Transverse colon (tissue), 4 donors: Measurements from ENCODE around the gene PSMC3IP.

ENCODE experiments used
- POLR2A ChIP-seq: fragments of 450-650 bp; IDR thresholded peaks from one replicate; pipeline ENCODE4 v1.6.1; 2016; ENCODE audit warnings: antibody characterized with exemption, mild to moderate bottlenecking, moderate library complexity
- POLR2AphosphoS5 ChIP-seq, 3 donors: sonication (generic); formaldehyde crosslinking; IDR thresholded peaks; one replicate each; pipeline ENCODE4 v1.6.1; 2016; ENCODE audit warnings: antibody characterized with exemption in 3 of 3
- TF ChIP-seq, protein P1 (sequence below), 5 experiments: fragments of 200-600 bp in 3 of 5; fragments of 450-650 bp in 2 of 5; sonication (generic) in 3 of 5; IDR thresholded peaks; 1 replicate in 2 of 5; 2 replicates in 3 of 5; pipeline ENCODE4 v1.5.1; 2016 to 2017; ENCODE audit warnings: antibody characterized with exemption in 5 of 5, inconsistent platforms in 3 of 5, mild to moderate bottlenecking in 2 of 5, moderate library complexity in 1 of 5

DNA sequence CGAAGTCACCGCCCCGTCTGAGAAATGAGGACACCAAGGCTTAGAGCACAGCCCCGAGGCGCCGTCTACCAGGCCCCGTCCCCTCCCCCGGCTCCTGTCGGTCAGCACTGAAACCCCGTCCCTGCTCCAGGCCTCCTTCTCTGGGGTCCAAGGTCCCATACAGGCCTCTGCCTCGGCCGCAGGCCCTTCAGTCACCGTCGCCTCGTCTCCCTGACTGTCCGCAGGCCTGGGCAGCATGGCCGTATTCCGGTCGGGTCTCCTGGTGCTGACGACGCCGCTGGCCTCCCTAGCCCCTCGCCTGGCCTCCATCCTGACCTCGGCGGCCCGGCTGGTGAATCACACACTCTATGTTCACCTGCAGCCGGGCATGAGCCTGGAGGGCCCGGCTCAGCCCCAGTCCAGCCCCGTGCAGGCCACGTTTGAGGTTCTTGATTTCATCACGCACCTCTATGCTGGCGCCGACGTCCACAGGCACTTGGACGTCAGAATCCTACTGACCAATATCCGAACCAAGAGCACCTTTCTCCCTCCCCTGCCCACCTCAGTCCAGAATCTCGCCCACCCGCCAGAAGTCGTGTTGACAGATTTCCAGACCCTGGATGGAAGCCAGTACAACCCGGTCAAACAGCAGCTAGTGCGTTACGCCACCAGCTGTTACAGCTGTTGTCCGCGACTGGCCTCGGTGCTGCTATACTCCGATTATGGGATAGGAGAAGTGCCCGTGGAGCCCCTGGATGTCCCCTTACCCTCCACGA, 15.0 kb downstream of the PSMC3IP start:
- TF ChIP-seq, protein P1, sequence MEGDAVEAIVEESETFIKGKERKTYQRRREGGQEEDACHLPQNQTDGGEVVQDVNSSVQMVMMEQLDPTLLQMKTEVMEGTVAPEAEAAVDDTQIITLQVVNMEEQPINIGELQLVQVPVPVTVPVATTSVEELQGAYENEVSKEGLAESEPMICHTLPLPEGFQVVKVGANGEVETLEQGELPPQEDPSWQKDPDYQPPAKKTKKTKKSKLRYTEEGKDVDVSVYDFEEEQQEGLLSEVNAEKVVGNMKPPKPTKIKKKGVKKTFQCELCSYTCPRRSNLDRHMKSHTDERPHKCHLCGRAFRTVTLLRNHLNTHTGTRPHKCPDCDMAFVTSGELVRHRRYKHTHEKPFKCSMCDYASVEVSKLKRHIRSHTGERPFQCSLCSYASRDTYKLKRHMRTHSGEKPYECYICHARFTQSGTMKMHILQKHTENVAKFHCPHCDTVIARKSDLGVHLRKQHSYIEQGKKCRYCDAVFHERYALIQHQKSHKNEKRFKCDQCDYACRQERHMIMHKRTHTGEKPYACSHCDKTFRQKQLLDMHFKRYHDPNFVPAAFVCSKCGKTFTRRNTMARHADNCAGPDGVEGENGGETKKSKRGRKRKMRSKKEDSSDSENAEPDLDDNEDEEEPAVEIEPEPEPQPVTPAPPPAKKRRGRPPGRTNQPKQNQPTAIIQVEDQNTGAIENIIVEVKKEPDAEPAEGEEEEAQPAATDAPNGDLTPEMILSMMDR (IDR thresholded peaks at IDR 0.05): no peak
- no peak for TF ChIP-seq POLR2AphosphoS5 (IDR thresholded peaks at IDR 0.05)
- no peak for TF ChIP-seq POLR2A
